IPS DF 6.9 (cell line): ENCODE measurements around the gene CYP11A1.
"Not testable (repeated sequence)": the region's sequence is repeated elsewhere in the genome, so short reads cannot be mapped to it uniquely, and the experiment has no call there.

Experiments
- DNase-seq: peaks from one replicate; pipeline ENCODE4 v3.0.0-alpha.2; 2013; ENCODE audit warnings: low read depth, low spot score
- H3K27ac ChIP-seq: one replicate; pipeline ENCODE4 v1.5.1; 2013; ENCODE audit warnings: low read length, control low read depth
- H3K27me3 ChIP-seq: 2 replicates; pipeline ENCODE4 v1.6.1; 2013; ENCODE audit warnings: mild to moderate bottlenecking, low read length; ENCODE audit not compliant: control insufficient read depth, insufficient read depth
- H3K36me3 ChIP-seq: 2 replicates; pipeline ENCODE4 v1.6.1; 2013; ENCODE audit warnings: low read length; ENCODE audit not compliant: control insufficient read depth, insufficient read depth
- H3K4me1 ChIP-seq: 2 replicates; pipeline ENCODE4 v1.6.1; 2013; ENCODE audit warnings: low read length; ENCODE audit not compliant: control insufficient read depth, insufficient read depth
- H3K4me3 ChIP-seq: 2 replicates; pipeline ENCODE4 v1.5.1; 2013; ENCODE audit warnings: mild to moderate bottlenecking, low read length
- H3K9me3 ChIP-seq: 2 replicates; pipeline ENCODE4 v1.6.1; 2013; ENCODE audit warnings: low read length, inconsistent platforms; ENCODE audit not compliant: control insufficient read depth, insufficient read depth
- WGBS: extraction: QIAGEN DNeasy Blood & Tissue Kit; methylation state at CpG from one replicate; pipeline ENCODE4 v1.1.7; 2013; ENCODE audit warnings: mixed read lengths, missing lambda C conversion rate; ENCODE audit not compliant: insufficient read length, insufficient coverage; 5-methylcytosine and 5-hydroxymethylcytosine counted together

CYP11A1 gene

GRCh38 chr15:74394090-74394846 is 26.8 kb upstream of the CYP11A1 start:
- no peak overlapping the region for H3K27ac ChIP-seq
- H3K4me3 ChIP-seq, result no peak overlapping the region
- no CpG with 5 or more reads among the region's 11 CpGs for WGBS
- no peak for DNase-seq
- H3K9me3 ChIP-seq, result no peaks in the 10 kb centered on the region
- no peaks in the 10 kb centered on the region for H3K27me3 ChIP-seq
- no peaks in the 10 kb centered on the region for H3K36me3 ChIP-seq
- no peaks in the 10 kb centered on the region for H3K4me1 ChIP-seq

GRCh38 chr15:74393423-74393822 is 26.0 kb upstream of the CYP11A1 start:
- Histone ChIP-seq H3K4me3 (no peak overlapping the region), H3K27ac (no peak overlapping the region), H3K27me3 (no peaks in the 10 kb centered on the region), H3K36me3 (no peaks in the 10 kb centered on the region), H3K9me3 (no peaks in the 10 kb centered on the region), H3K4me1 (no peaks in the 10 kb centered on the region)
- WGBS, result no CpG with 5 or more reads among the region's 13 CpGs
- no peak for DNase-seq

GRCh38 chr15:74392902-74393301 is 25.5 kb upstream of the CYP11A1 start:
- Histone ChIP-seq H3K4me3 (no peak overlapping the region), H3K9me3 (no peaks in the 10 kb centered on the region), H3K4me1 (no peaks in the 10 kb centered on the region), H3K27ac (no peak overlapping the region), H3K27me3 (no peaks in the 10 kb centered on the region), H3K36me3 (no peaks in the 10 kb centered on the region)
- WGBS, result no CpG with 5 or more reads among the region's 7 CpGs
- no peak for DNase-seq

GRCh38 chr15:74392451-74392830 is 25.0 kb upstream of the CYP11A1 start:
- no peaks in the 10 kb centered on the region for H3K9me3 ChIP-seq
- H3K27ac ChIP-seq, result no peak overlapping the region
- H3K27me3 ChIP-seq, result no peaks in the 10 kb centered on the region
- DNase-seq, result no peak
- no peaks in the 10 kb centered on the region for H3K36me3 ChIP-seq
- H3K4me3 ChIP-seq, result no peak overlapping the region
- no peaks in the 10 kb centered on the region for H3K4me1 ChIP-seq
- no CpG with 5 or more reads among the region's 8 CpGs for WGBS

GRCh38 chr15:74391582-74392450 is 24.4 kb upstream of the CYP11A1 start:
- H3K36me3 ChIP-seq, result no peaks in the 10 kb centered on the region
- DNase-seq, result no peak
- no peak overlapping the region for H3K4me3 ChIP-seq
- H3K27ac ChIP-seq, result no peak overlapping the region
- no peaks in the 10 kb centered on the region for H3K9me3 ChIP-seq
- H3K27me3 ChIP-seq, result no peaks in the 10 kb centered on the region
- H3K4me1 ChIP-seq, result no peaks in the 10 kb centered on the region
- WGBS, result no CpG with 5 or more reads among the region's 9 CpGs

- H3K9me3 ChIP-seq, result no peaks in the 10 kb centered on the region
- WGBS, result no CpG with 5 or more reads among the region's 12 CpGs
- H3K27ac ChIP-seq, result no peak overlapping the region
- H3K27me3 ChIP-seq, result no peaks in the 10 kb centered on the region
- no peaks in the 10 kb centered on the region for H3K4me1 ChIP-seq
- H3K4me3 ChIP-seq, result no peak overlapping the region
- no peaks in the 10 kb centered on the region for H3K36me3 ChIP-seq
- DNase-seq, result no peak
These were observed 23.3 kb upstream of the CYP11A1 start for GRCh38 chr15:74390647-74391288.

- H3K4me1 ChIP-seq, H3K36me3 ChIP-seq, H3K27me3 ChIP-seq, DNase-seq, H3K27ac ChIP-seq, H3K4me3 ChIP-seq, H3K9me3 ChIP-seq: not testable (repeated sequence)
- no CpG with 5 or more reads among the region's 11 CpGs for WGBS
These were observed 22.7 kb upstream of the CYP11A1 start for GRCh38 chr15:74390049-74390646.

GRCh38 chr15:74389241-74390048 is 22.0 kb upstream of the CYP11A1 start:
- Histone ChIP-seq H3K27ac (no peak overlapping the region), H3K9me3 (no peaks in the 10 kb centered on the region), H3K27me3 (no peaks in the 10 kb centered on the region), H3K36me3 (no peaks in the 10 kb centered on the region), H3K4me3 (no peak overlapping the region), H3K4me1 (no peaks in the 10 kb centered on the region; the same call in 1 of the 2 replicates)
- no CpG with 5 or more reads among the region's 20 CpGs for WGBS
- DNase-seq, result no peak

GRCh38 chr15:74388363-74388951 is 21.0 kb upstream of the CYP11A1 start:
- Histone ChIP-seq H3K4me1 (no peaks in the 10 kb centered on the region; the same call in 1 of the 2 replicates), H3K27me3 (no peaks in the 10 kb centered on the region), H3K27ac (no peak overlapping the region), H3K9me3 (no peaks in the 10 kb centered on the region), H3K36me3 (no peaks in the 10 kb centered on the region), H3K4me3 (no peak overlapping the region)
- no CpG with 5 or more reads among the region's 10 CpGs for WGBS
- DNase-seq, result no peak
